Left colon (tissue), 2 donors: ENCODE data around the gene LINC00237. TPM values are rescaled to one million over a fixed set of nuclear protein-coding genes. Genes with fewer than 3 reads are reported as not detected.

Experiments
- ATAC-seq: fragments of 200-7000 bp; cut with Tn5 transposase; one replicate; pipeline ENCODE4 v1.9.1; 2020; ENCODE audit warnings: mild to moderate bottlenecking, moderate library complexity
- DNase-seq, 2 donors: peaks; one replicate each; pipeline ENCODE4 v3.0.0-alpha.2; 2020
- intact Hi-C, 2 donors: fragments of 100-400 bp; cut with DNase I in 1 of 2; cut with micrococcal nuclease in 1 of 2; formaldehyde crosslinking; loops; one replicate each; pipeline versions ENCODE4 v1.11.2 to v1.14.0; 2022; cut with DNase I, micrococcal nuclease
- total RNA-seq, 2 donors: library from RNA; stranded (reverse); fragmentation: NEBNext Ultra II Directional; extraction: Animal tissue kit (Norgen Biotek cat#: 25700); gene quantifications; one replicate each; pipeline ENCODE4 v1.2.1, GENCODE V29; 2021
- donor health status: DM: no; HTN: no; CAD: no.
- donor health status: DM: yes; HTN: yes; CAD: no.

LINC00237 gene
- total RNA-seq, 2 donors from 2014 or later = not detected

GRCh38 chr20:21126581-21126870 is 20.4 kb upstream of the LINC00237 start:
- ATAC-seq = no peak
- intact Hi-C loops = no loop called here
- DNase-seq = no peak

- peak; percentile 94 to 98 for DNase-seq
- intact Hi-C loops = no loop called here
- ATAC-seq = peak; percentile 98
Measured at GRCh38 chr20:21125849-21126580, 19.9 kb upstream of the LINC00237 start, which contains the start of gene KIZ. Gene KIZ, plus strand, starts transcription at chr20:21126082. Its CDS starts 34 bp downstream, at chr20:21126116.

- DNase-seq = peak; percentile 53 to 66
- intact Hi-C loops = no loop called here
- ATAC-seq = peak; percentile 72
Measured at GRCh38 chr20:21125072-21125848, 19.1 kb upstream of the LINC00237 start.

- ATAC-seq (no peak), DNase-seq (no peak)
- intact Hi-C loops = no loop called here
Measured at GRCh38 chr20:21124190-21124589, 18.0 kb upstream of the LINC00237 start.

GRCh38 chr20:21118782-21119181 is 12.6 kb upstream of the LINC00237 start:
- intact Hi-C loops = no loop called here
- ATAC-seq = no peak
- no peak for DNase-seq

GRCh38 chr20:21118138-21118537 is 12.0 kb upstream of the LINC00237 start:
- ATAC-seq (no peak), DNase-seq (no peak)
- intact Hi-C loops = no loop called here

- no peak for ATAC-seq
- no peak for DNase-seq
- intact Hi-C loops = no loop called here
Measured at GRCh38 chr20:21117521-21117920, 11.4 kb upstream of the LINC00237 start.

- DNase-seq (no peak), ATAC-seq (no peak)
- intact Hi-C loops = no loop called here
Measured at GRCh38 chr20:21114584-21114983, 8.4 kb upstream of the LINC00237 start.

- DNase-seq (no peak), ATAC-seq (no peak)
- intact Hi-C loops = no loop called here
Measured at GRCh38 chr20:21113697-21114096, 7.5 kb upstream of the LINC00237 start.

GRCh38 chr20:21111416-21111815 is 5.3 kb upstream of the LINC00237 start:
- ATAC-seq (no peak), DNase-seq (no peak)
- intact Hi-C loops = no loop called here

- ATAC-seq (no peak), DNase-seq (no peak)
- intact Hi-C loops = no loop called here
Measured at GRCh38 chr20:21110811-21111210, 4.7 kb upstream of the LINC00237 start.

GRCh38 chr20:21109144-21109543 is 3.0 kb upstream of the LINC00237 start:
- intact Hi-C loops = no loop called here
- DNase-seq = no peak
- ATAC-seq = no peak

- intact Hi-C loops = no loop called here
- DNase-seq (peak in 1 of 2 donors; percentile 5), ATAC-seq (no peak)
Measured at GRCh38 chr20:21105429-21106170, 558 bp downstream of the LINC00237 start.

- ATAC-seq = no peak
- no peak for DNase-seq
- intact Hi-C loops = no loop called here
Measured at GRCh38 chr20:21104921-21105320, 1.2 kb downstream of the LINC00237 start.

GRCh38 chr20:21104466-21104761 is 1.7 kb downstream of the LINC00237 start:
- intact Hi-C loops = no loop called here
- no peak for DNase-seq
- no peak for ATAC-seq

- intact Hi-C loops = no loop called here
- DNase-seq (no peak), ATAC-seq (no peak)
Measured at GRCh38 chr20:21103582-21104465, 2.3 kb downstream of the LINC00237 start.

GRCh38 chr20:21102603-21103311 is 3.4 kb downstream of the LINC00237 start:
- intact Hi-C loops = no loop called here
- ATAC-seq (peak; percentile 81), DNase-seq (peak; percentile 39 to 56)

- ATAC-seq (peak; percentile 48), DNase-seq (peak in 1 of 2 donors; percentile 20)
- intact Hi-C loops = no loop called here
Measured at GRCh38 chr20:21101932-21102575, 4.1 kb downstream of the LINC00237 start.
